Tibial artery (tissue), 4 donors: ENCODE measurements around the gene GKN2.

Experiments
- DNase-seq, 2 donors: peaks; one replicate each; pipeline ENCODE4 v3.0.0-alpha.2; 2019
- H3K27ac ChIP-seq, 2 donors: fragments of 200-600 bp; sonication (generic) in 1 of 2; 1 replicate in 1 of 2; 2 replicates in 1 of 2; pipeline ENCODE4 v1.5.1; 2018 to 2019; ENCODE audit warnings: mild to moderate bottlenecking in 1 of 2
- H3K27me3 ChIP-seq, 2 donors: fragments of 200-600 bp; sonication (generic) in 1 of 2; one replicate each; pipeline versions ENCODE4 v1.5.1 to v1.6.0; 2016 to 2019
- H3K36me3 ChIP-seq, 3 donors: fragments of 200-600 bp; sonication (generic) in 2 of 3; one replicate each; pipeline ENCODE4 v1.5.1; 2016 to 2019; ENCODE audit warnings: mild to moderate bottlenecking in 2 of 3
- H3K4me1 ChIP-seq, 4 donors: fragments of 200-600 bp; sonication (generic) in 2 of 4; 1 replicate in 3 of 4; 2 replicates in 1 of 4; pipeline ENCODE4 v1.5.1; 2016 to 2019
- H3K4me3 ChIP-seq, 2 donors: fragments of 200-600 bp; sonication (generic) in 1 of 2; 1 replicate in 1 of 2; 2 replicates in 1 of 2; pipeline ENCODE4 v1.5.1; 2018 to 2019; ENCODE audit warnings: mild to moderate bottlenecking in 2 of 2
- H3K9me3 ChIP-seq, 3 donors: fragments of 200-600 bp; sonication (generic) in 1 of 3; one replicate each; pipeline ENCODE4 v1.5.1; 2016 to 2019
- intact Hi-C: fragments of 100-400 bp; cut with DNase I; formaldehyde crosslinking; loops from one replicate; pipeline ENCODE4 v1.15.0; 2023; ENCODE audit warnings: low total_unique reads
- TF ChIP-seq, protein P1 (sequence below), 2 experiments: fragments of 200-600 bp in 1 of 2; fragments of 450-650 bp in 1 of 2; IDR thresholded peaks; one replicate each; pipeline ENCODE4 v1.5.1; 2017 to 2019; ENCODE audit warnings: antibody characterized with exemption in 2 of 2, mild to moderate bottlenecking in 1 of 2, moderate library complexity in 1 of 2

GKN2 gene

DNA sequence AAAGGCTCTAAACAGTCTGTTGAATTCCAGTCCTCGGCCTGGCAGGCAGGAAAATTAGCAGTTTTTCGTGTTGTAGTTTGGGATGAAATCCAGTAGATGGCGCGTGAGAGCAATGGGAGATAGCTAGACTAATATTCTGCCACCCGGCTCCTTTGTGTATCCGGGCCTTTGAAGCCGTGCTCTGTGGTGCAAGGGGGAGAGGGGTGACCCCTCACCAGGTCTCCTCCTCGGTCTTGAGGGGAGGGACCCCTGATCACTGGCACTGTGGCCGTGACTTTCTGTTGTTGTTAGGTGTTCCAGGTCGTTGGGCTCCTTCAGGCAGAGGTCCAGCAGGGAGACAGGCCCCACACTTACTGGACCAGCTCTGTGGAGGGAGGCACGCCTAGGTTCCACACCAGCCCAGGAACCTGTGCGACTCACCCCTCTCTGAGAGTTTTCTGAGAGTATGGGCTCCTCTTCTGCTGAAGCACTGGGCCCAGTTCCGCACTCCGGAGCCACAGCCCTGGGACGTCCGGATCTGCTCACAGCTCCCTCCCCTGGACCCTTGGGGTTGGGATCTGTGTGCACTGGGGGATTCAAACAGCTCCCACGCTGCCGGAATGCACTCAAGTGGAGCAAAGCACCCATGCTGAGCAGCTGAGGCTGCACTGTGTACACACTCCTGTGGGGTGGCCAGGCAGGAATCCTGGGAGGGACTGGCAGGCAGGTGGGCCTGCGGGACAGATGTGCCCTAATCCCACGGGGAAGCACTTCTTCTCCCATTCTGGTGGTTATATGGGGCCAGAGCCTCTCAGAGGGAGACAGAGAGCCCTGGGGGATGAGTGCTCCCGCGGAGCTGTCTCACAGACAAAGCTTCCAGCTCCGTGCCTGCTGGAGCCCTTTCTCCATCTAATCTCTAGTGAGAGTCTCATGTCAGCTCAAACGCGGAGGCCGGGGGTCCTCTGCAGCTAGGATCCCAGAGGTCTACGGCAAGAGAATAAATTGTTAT lies 8.8 kb downstream of the GKN2 start:
- H3K9me3 ChIP-seq: peaks cover 0 to 4% (median 0%) of the 10 kb centered on the region in 3 donors
- intact Hi-C loops: loop anchor here (5.0 kb wide), 1 partner anchor 363 kb away; no protein-coding TSS in a partner anchor
- no peaks in the 10 kb centered on the region for H3K27me3 ChIP-seq
- TF ChIP-seq, protein P1, sequence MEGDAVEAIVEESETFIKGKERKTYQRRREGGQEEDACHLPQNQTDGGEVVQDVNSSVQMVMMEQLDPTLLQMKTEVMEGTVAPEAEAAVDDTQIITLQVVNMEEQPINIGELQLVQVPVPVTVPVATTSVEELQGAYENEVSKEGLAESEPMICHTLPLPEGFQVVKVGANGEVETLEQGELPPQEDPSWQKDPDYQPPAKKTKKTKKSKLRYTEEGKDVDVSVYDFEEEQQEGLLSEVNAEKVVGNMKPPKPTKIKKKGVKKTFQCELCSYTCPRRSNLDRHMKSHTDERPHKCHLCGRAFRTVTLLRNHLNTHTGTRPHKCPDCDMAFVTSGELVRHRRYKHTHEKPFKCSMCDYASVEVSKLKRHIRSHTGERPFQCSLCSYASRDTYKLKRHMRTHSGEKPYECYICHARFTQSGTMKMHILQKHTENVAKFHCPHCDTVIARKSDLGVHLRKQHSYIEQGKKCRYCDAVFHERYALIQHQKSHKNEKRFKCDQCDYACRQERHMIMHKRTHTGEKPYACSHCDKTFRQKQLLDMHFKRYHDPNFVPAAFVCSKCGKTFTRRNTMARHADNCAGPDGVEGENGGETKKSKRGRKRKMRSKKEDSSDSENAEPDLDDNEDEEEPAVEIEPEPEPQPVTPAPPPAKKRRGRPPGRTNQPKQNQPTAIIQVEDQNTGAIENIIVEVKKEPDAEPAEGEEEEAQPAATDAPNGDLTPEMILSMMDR (IDR thresholded peaks at IDR 0.05): peak; percentile 85 to 90
- no peak overlapping the region for H3K4me3 ChIP-seq
- H3K4me1 ChIP-seq: peaks cover 0 to 10% (median 4%) of the 10 kb centered on the region in 4 donors
- H3K27ac ChIP-seq: peak overlapping the region; percentile 26 to 52
- DNase-seq: peak; percentile 44 to 75
- H3K36me3 ChIP-seq: no peaks in the 10 kb centered on the region

DNA sequence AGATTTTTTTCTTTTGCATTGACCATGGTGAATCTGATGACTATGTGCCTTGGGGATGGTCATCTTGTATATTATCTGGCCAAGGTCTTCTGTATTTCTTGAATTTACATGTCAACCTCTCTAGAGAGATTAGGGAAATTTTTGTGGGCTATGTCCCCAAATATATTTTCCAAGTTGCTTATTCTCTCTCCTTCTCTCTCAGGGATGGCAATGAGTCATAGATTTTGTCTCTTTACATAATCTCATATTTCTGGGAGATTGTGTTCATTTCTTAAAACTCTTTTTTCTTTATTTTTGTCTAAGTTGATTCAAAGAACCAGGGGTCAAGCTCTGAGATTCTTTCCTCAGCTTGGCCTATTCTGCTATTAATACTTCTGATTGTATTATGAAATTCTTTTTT lies 9.9 kb downstream of the GKN2 start:
- Histone ChIP-seq H3K9me3 (peaks cover 0 to 4% (median 0%) of the 10 kb centered on the region in 3 donors), H3K36me3 (no peaks in the 10 kb centered on the region), H3K27ac (peak overlapping the region in 1 of 2 donors; percentile 52), H3K4me3 (no peak overlapping the region), H3K27me3 (no peaks in the 10 kb centered on the region), H3K4me1 (peaks cover 0 to 10% (median 4%) of the 10 kb centered on the region in 4 donors)
- intact Hi-C loops: loop anchor here (5.0 kb wide), 1 partner anchor 364 kb away; no protein-coding TSS in a partner anchor
- TF ChIP-seq, protein P1 (IDR thresholded peaks at IDR 0.05): no peak
- no peak for DNase-seq

DNA sequence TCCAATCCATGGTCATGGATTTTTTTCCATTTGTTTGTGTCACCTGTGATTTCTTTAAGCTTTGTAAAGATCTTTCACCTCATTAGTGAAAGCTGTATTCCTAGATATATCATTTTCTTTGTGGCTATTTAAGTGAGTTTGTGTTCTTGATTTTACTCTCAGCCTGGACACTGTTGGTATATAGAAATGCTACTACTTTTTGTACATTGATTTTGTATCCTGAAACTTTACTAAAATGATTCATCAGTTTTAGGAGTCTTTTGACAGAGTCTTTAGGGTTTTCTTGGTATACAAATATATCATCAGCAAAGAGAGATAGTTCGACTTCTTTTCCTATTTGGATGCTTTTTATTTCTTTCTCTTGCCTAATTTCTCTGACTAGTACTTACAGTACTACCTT lies 12.3 kb downstream of the GKN2 start:
- Histone ChIP-seq H3K27me3 (no peaks in the 10 kb centered on the region), H3K36me3 (no peaks in the 10 kb centered on the region), H3K4me1 (peaks cover 0 to 27% (median 11%) of the 10 kb centered on the region in 4 donors), H3K9me3 (peaks cover 0 to 4% (median 0%) of the 10 kb centered on the region in 3 donors), H3K4me3 (no peak overlapping the region), H3K27ac (no peak overlapping the region)
- TF ChIP-seq, protein P1 (IDR thresholded peaks at IDR 0.05): no peak
- DNase-seq: no peak
- intact Hi-C loops: loop anchor here (5.0 kb wide), 1 partner anchor 367 kb away; no protein-coding TSS in a partner anchor

DNA sequence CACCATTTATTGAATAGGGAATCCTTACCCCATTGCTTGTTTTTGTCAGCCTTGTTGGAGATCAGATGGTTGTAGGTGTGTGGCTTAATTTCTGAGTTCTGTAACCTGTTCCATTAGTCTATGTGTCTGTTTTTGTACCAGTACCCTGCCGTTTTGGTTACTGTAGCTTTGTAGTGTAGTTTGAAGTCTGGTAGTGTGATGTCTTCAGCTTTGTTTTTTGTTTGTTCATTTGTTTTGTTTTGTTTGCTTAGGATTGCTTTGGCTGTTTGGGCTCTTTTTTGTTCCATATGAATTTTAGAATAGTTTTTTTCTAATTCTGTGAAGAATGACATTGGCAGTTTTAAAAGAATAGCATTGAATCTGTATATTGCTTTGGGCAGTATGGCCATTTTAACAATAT lies 12.7 kb downstream of the GKN2 start:
- Histone ChIP-seq H3K27me3 (no peaks in the 10 kb centered on the region), H3K27ac (no peak overlapping the region), H3K36me3 (no peaks in the 10 kb centered on the region), H3K4me3 (no peak overlapping the region), H3K4me1 (peaks cover 0 to 27% (median 11%) of the 10 kb centered on the region in 4 donors), H3K9me3 (peaks cover 0 to 4% (median 0%) of the 10 kb centered on the region in 3 donors)
- no peak for DNase-seq
- TF ChIP-seq, protein P1 (IDR thresholded peaks at IDR 0.05): no peak
- intact Hi-C loops: loop anchor here (5.0 kb wide), 1 partner anchor 367 kb away; no protein-coding TSS in a partner anchor

DNA sequence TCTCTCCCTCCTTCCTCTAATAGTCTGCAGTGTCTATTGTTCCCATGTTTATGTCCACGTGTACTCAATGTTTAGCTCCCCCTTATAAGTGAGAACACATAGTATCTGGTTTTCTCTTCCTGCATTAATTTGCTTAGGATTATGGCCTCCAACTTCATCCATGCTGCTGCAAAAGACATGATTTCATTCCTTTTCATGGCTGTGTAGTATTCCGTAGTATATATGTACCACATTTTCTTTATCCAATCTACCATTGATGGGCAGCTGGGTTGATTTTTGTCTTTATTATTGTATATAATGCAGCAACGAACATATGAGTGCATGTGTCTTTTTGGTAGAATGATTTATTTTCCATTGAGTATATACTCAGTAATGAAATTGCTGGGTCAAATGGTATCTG lies 13.8 kb downstream of the GKN2 start:
- TF ChIP-seq, protein P1 (IDR thresholded peaks at IDR 0.05): no peak
- no peak overlapping the region for H3K4me3 ChIP-seq
- no peak for DNase-seq
- intact Hi-C loops: no loop called here
- H3K4me1 ChIP-seq: peaks cover 0 to 26% (median 11%) of the 10 kb centered on the region in 4 donors
- H3K27me3 ChIP-seq: no peaks in the 10 kb centered on the region
- peaks cover 0 to 4% (median 0%) of the 10 kb centered on the region in 3 donors for H3K9me3 ChIP-seq
- no peak overlapping the region for H3K27ac ChIP-seq
- H3K36me3 ChIP-seq: no peaks in the 10 kb centered on the region
